Choroid plexus epithelial cell (primary cell): ENCODE measurements around the gene MIA3.
"Not testable (repeated sequence)": the region's sequence is repeated elsewhere in the genome, so short reads cannot be mapped to it uniquely, and the experiment has no call there.

ENCODE experiments used
- DNase-seq: peaks from one replicate; pipeline ENCODE4 v3.0.0-alpha.2; 2010; ENCODE audit warnings: low read depth
- H3K4me3 ChIP-seq: 2 replicates; pipeline ENCODE4 v1.5.1; 2011; ENCODE audit warnings: low read depth, mild to moderate bottlenecking, control low read depth, low read length, moderate library complexity
- TF ChIP-seq, protein P1 (sequence below): conservative IDR thresholded peaks from 2 replicates; pipeline ENCODE4 v1.5.1; 2011; ENCODE audit warnings: low read depth, mild to moderate bottlenecking, control low read depth, inconsistent platforms, low read length, moderate library complexity

The MIA3 gene

DNA sequence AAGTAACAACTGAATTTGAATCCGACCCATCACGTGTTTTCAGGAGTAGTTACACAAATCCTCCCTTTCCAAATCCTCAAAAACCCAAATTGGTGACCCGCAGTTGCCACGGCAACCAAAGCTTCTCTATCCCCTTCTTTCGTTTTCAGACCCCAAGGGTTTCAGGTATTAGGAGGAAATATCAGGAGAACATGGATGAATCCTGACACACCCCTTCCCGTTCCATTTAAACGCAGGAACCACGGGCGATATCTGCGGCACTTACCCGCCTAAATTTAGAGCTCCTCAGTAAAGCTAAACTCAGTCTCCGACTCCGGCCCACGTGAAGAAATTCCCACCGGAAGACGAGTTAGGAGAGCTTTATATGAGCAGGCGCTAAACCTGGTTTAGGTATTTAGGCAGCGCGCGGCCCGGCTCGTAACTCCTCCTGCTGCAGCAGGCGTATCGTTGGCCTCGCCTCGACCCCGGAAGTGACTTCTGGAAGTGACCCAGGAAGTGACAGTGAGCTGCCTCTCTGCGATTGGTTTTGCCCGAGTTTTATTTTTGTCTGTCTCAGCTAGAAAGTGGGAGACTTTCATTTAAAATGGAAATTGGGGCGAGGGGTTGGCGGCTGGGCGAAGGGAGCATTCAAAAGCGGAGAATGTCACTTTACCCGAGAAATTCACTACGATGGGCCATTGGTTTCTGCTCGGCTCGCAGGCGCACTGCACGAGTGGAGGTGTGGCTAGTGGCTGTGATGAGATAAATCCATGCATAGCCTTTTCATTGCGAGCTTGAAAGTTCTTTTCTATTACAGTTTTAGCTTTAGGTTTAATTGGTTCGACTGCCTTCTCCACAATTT is 28.2 kb upstream of the MIA3 start, which contains the start of gene TAF1A:
TAF1A (minus strand) TSS at position 472 of the 841 bp plus-strand sequence.
- peak within 1 kb of the TSS; percentile 75 for H3K4me3 ChIP-seq
- TF ChIP-seq, protein P1, sequence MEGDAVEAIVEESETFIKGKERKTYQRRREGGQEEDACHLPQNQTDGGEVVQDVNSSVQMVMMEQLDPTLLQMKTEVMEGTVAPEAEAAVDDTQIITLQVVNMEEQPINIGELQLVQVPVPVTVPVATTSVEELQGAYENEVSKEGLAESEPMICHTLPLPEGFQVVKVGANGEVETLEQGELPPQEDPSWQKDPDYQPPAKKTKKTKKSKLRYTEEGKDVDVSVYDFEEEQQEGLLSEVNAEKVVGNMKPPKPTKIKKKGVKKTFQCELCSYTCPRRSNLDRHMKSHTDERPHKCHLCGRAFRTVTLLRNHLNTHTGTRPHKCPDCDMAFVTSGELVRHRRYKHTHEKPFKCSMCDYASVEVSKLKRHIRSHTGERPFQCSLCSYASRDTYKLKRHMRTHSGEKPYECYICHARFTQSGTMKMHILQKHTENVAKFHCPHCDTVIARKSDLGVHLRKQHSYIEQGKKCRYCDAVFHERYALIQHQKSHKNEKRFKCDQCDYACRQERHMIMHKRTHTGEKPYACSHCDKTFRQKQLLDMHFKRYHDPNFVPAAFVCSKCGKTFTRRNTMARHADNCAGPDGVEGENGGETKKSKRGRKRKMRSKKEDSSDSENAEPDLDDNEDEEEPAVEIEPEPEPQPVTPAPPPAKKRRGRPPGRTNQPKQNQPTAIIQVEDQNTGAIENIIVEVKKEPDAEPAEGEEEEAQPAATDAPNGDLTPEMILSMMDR: no peak
- peak; percentile 82 for DNase-seq

DNA sequence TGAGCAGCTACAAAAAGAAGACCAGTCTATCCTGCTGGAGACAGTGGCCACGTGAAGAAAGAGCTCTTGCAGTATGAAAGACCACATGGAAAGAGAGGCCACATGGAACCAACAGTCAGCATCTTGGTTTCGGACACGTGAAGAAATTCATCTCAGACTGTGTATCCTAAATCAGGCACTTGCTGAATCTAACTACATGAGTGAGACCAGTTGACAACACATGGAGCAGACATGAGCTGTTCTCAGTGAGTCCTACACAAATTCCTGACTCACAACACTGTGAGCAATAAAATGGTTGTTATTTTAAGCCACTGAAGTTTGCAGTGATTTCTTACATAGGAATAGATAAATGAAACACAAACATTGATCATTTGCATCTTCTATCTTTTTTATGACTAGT is 25.7 kb upstream of the MIA3 start:
- H3K4me3 ChIP-seq: no peak overlapping the region
- peak; percentile 2 for DNase-seq
- TF ChIP-seq, protein P1: no peak

- DNase-seq: no peak
- H3K4me3 ChIP-seq: no peak overlapping the region
- TF ChIP-seq, protein P1: no peak
Measured at GRCh38 chr1:222594789-222595188, 23.1 kb upstream of the MIA3 start.

DNA sequence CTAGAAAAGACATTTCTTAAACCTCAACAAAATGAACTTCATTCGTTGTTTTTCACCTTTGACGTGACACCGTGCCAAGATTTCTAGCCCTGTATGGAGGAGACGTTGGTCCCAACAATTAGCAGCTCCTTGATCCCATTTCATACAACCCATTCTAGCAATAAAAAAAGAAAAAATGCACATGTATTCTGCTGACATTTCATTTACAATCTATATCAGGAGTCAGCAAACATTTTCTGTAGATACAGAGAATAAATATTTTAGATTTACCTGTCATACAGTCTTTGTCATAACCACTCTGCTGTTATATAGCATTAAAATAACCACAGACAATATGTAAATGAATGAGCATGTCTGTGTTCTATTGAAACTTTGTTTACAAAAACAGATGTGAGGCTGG is 21.2 kb upstream of the MIA3 start:
- TF ChIP-seq, protein P1: no peak
- no peak for DNase-seq

DNA sequence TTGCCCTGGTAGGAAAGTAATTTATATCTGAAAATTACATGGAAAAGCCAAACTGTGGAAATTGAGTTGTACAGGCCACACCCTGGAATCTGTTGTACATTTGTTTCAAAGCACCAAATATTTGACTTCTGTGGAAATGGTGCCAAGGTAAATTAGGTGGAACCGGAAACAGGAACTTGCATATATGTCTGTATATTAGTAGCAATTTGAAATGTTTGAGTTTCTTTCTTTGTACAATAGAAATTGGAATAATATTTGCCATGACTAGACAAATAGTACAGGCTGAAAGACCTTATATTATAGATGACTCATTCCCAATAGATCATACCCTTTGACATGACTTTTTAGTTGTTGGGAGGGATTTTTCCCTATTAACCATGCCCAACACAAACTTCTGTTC is 17.6 kb upstream of the MIA3 start:
- TF ChIP-seq, protein P1: no peak
- no peak overlapping the region for H3K4me3 ChIP-seq
- no peak for DNase-seq

More for the DNA sequence above, 21.2 kb upstream of the MIA3 start:
- no peak overlapping the region for H3K4me3 ChIP-seq

DNA sequence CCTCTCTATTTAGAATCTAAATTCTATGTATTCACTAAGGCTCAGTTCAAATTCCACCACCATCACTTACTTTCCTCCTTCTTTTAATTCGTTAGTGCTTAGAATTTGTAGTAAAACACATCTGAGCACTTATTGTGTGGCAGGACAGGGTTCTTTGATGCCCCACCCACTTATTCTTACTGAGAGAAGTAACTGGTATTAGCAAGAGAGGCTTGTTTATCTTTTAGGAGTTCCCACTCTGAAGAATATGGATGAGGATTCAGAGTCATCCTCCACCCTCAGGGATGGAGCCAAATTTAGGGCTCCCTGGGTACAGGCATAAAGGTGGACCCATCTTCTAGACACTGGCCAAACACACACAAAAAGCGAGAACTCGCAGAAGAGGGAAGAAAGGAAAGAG is 16.6 kb upstream of the MIA3 start:
- TF ChIP-seq, protein P1: no peak
- no peak for DNase-seq
- H3K4me3 ChIP-seq: peak overlapping the region; percentile 30

DNA sequence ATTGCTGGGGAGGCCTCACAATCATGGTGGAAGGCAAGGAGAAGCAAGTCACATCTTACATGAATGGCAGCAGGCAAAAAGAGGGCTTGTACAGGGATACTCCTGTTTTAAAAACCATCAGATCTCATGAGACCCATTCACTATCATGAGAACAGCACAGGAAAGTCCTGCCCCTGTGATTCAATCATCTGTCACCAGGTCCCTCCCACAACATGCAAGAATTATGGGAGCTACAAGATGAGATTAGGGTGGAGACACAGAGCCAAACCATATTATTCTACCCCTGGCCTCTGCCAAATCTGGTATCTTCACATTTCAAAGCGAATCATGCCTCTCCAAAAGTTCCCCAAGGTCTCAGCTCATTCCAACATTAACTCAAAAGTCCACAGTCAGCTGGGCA is 11.1 kb upstream of the MIA3 start:
- TF ChIP-seq, protein P1: no peak
- no peak for DNase-seq
- no peak overlapping the region for H3K4me3 ChIP-seq

DNA sequence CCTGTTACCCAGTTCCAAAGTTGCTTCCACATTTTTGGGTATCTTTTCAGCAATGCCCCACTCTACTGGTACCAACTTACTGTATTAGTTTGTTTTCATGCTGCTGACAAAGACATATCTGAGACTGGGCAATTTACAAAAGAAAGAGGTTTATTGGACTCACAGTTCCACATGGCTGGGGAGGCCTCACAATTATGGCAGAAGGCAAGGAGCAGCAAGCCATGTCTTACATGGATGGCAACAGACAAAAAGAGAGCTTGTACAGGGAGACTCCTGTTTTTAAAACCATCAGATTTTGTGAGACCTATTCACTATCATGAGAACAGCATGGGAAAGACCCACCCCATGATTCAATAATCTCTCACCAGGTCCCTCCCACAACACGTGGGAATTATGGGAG is 8.8 kb upstream of the MIA3 start:
- DNase-seq, H3K4me3 ChIP-seq: not testable (repeated sequence)
